ENCODE measurements around the gene C18orf54. TPM values are rescaled to one million over a fixed set of nuclear protein-coding genes. Genes with fewer than 3 reads are reported as not detected.

C18orf54 gene
- polyA plus RNA-seq, 2 of the 4 experiments (the other 2 are of a cell fraction): 2.8 to 6.5 TPM

GRCh38 chr18:54330768-54331548, 26.7 kb upstream of the C18orf54 start (continued):
- no peak for TF ChIP-seq POLR2AphosphoS2 (conservative IDR thresholded peaks at IDR 0.05; ENCODE audit: low read length)
- TF ChIP-seq NPAS2 (CRISPR knock-in tag; IDR thresholded peaks at IDR 0.05; ENCODE audit: borderline replicate concordance): no peak
- no peak for TF ChIP-seq KDM5A (IDR thresholded peaks at IDR 0.05)
- TF ChIP-seq, protein P1, sequence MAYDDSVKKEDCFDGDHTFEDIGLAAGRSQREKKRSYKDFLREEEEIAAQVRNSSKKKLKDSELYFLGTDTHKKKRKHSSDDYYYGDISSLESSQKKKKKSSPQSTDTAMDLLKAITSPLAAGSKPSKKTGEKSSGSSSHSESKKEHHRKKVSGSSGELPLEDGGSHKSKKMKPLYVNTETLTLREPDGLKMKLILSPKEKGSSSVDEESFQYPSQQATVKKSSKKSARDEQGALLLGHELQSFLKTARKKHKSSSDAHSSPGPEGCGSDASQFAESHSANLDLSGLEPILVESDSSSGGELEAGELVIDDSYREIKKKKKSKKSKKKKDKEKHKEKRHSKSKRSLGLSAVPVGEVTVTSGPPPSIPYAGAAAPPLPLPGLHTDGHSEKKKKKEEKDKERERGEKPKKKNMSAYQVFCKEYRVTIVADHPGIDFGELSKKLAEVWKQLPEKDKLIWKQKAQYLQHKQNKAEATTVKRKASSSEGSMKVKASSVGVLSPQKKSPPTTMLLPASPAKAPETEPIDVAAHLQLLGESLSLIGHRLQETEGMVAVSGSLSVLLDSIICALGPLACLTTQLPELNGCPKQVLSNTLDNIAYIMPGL (CRISPR knock-in tag; IDR thresholded peaks at IDR 0.05; ENCODE audit: borderline replicate concordance): no peak

DNA sequence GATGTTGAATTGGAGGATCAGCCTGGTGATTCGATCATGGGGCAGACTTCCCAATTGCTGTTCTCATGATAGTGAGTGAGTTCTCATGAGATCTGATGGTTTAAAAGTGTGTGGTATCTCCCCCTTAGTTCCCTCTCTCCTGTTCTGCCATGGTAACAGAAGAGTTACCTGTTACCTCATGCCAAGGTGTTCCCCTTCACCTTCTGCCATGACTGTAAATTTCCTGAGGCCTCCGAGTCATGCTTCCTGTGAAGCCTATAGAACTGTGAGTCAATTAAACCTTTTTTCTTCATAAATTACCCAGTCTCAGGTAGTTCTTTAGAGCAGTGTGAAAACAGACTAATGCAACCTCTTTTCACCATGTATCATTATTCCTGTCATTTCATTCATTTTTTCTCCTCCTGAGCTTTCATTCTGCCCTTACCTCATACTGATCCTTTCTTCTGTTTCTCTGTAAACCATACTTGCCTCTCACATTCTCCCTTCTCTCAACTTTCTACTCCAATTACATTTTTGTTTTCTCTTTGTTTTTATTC, 22.0 kb upstream of the C18orf54 start:
- DNase-seq (ENCODE audit: low read depth in 1 of 2, low spot score in 1 of 2) (no peak), ATAC-seq (no peak), FAIRE-seq (no peak)
- Histone ChIP-seq H3K4me2 (no peak overlapping the region), H3K27ac (no peak overlapping the region), H3K9me3 (no peaks in the 10 kb centered on the region), H3K4me1 (no peaks in the 10 kb centered on the region), H3K4me3 (no peak overlapping the region)
- ChIA-PET POLR2A (no interaction called here), CTCF (no interaction called here)
- WGBS (ENCODE audit: missing lambda C conversion rate): 27% methylated on average over 2 of the region's 2 CpGs
- TF ChIP-seq JUNB (IDR thresholded peaks at IDR 0.05) (no peak), FOSL2 (IDR thresholded peaks at IDR 0.05) (no peak), FOSL2 (CRISPR knock-in tag; IDR thresholded peaks at IDR 0.05) (no peak), KDM5A (IDR thresholded peaks at IDR 0.05) (no peak), HOXB13 (CRISPR knock-in tag; IDR thresholded peaks at IDR 0.05; ENCODE audit: low read depth) (no peak)
- TF ChIP-seq, protein P1 (CRISPR knock-in tag; IDR thresholded peaks at IDR 0.05; ENCODE audit: borderline replicate concordance): no peak

DNA sequence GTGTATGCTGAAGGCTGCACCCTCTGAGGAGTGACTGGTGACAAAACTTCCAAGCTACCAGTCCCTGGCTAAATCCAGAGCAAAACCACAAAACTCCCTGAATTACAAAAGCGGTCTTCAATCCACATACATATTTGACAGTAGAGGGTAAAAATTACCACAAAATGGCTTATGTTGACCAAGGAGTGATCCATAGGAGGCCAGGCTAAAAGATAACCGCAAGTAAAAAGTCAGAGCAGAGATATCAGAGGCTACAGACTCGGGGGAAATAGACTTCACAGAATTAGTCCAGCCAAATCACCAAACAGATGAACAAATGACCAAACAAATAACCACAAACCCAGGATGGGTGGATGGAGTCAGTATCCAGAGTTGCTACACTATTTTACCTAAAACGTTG, 19.5 kb upstream of the C18orf54 start:
- ATAC-seq (no peak), FAIRE-seq (no peak), DNase-seq (ENCODE audit: low read depth in 1 of 2, low spot score in 1 of 2) (no peak)
- 68% methylated on average over 4 of the region's 4 CpGs for WGBS (ENCODE audit: missing lambda C conversion rate)
- ChIA-PET POLR2A (no interaction called here), CTCF (interaction anchor here (1.1 kb wide), 1 partner anchor 19 kb away, joined by 5 read pairs; the partner anchor contains the start of genes C18orf54 and STARD6)
- no peak overlapping the region for H3K4me2 ChIP-seq
- no peak overlapping the region for H3K27ac ChIP-seq
- H3K4me1 ChIP-seq: no peaks in the 10 kb centered on the region
- H3K9me3 ChIP-seq: no peaks in the 10 kb centered on the region
- no peak overlapping the region for H3K4me3 ChIP-seq
- TF ChIP-seq PHF8 (IDR thresholded peaks at IDR 0.05; ENCODE audit: borderline replicate concordance, low read depth): no peak
- TF ChIP-seq EHF (CRISPR knock-in tag; IDR thresholded peaks at IDR 0.05): no peak
- TF ChIP-seq HOXA7 (CRISPR knock-in tag; IDR thresholded peaks at IDR 0.05): no peak
- TF ChIP-seq, protein P2, sequence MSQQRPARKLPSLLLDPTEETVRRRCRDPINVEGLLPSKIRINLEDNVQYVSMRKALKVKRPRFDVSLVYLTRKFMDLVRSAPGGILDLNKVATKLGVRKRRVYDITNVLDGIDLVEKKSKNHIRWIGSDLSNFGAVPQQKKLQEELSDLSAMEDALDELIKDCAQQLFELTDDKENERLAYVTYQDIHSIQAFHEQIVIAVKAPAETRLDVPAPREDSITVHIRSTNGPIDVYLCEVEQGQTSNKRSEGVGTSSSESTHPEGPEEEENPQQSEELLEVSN (IDR thresholded peaks at IDR 0.05; ENCODE audit: borderline replicate concordance, low read depth): no peak
- no peak for TF ChIP-seq FOSL2 (IDR thresholded peaks at IDR 0.05)
- TF ChIP-seq FOSL2 (CRISPR knock-in tag; IDR thresholded peaks at IDR 0.05): no peak
- TF ChIP-seq ZSCAN20 (CRISPR knock-in tag; IDR thresholded peaks at IDR 0.05): no peak
- no peak for TF ChIP-seq JUNB (IDR thresholded peaks at IDR 0.05)
- TF ChIP-seq HEYL (CRISPR knock-in tag; IDR thresholded peaks at IDR 0.05): no peak
- TF ChIP-seq, protein P1 (CRISPR knock-in tag; IDR thresholded peaks at IDR 0.05; ENCODE audit: borderline replicate concordance): no peak
- TF ChIP-seq RFX5 (IDR thresholded peaks at IDR 0.05): no peak
- TF ChIP-seq CHD4 (IDR thresholded peaks at IDR 0.05; ENCODE audit: borderline replicate concordance): no peak
- TF ChIP-seq EHMT2 (IDR thresholded peaks at IDR 0.05; ENCODE audit: low read depth): no peak
- TF ChIP-seq PBX3 (IDR thresholded peaks at IDR 0.05): no peak
- no peak for TF ChIP-seq MAZ (IDR thresholded peaks at IDR 0.05; ENCODE audit: borderline replicate concordance, low read depth, low read length)
- TF ChIP-seq KDM5A (IDR thresholded peaks at IDR 0.05): no peak
